ENCODE results near the gene EGF. TPM values are rescaled to one million over a fixed set of nuclear protein-coding genes. Genes with fewer than 3 reads are reported as not detected.
"Not testable (repeated sequence)": the region's sequence is repeated elsewhere in the genome, so short reads cannot be mapped to it uniquely, and the experiment has no call there.

The EGF gene
- total and polyA plus RNA-seq, 4 donors = 0.72 to 2.1 (median 1.8) TPM

GRCh38 chr4:109949099-109949718 lies 36.5 kb downstream of the EGF start:
- DNase-seq (ENCODE audit: low read depth in 4 of 6, low spot score in 6 of 6); H3K9me3 ChIP-seq (ENCODE audit: control insufficient read depth, insufficient read depth, low read length); H3K4me1 ChIP-seq (ENCODE audit: control insufficient read depth, insufficient read depth, low read length); H3K4me3 ChIP-seq (ENCODE audit: low read depth, low read length); H3K27me3 ChIP-seq (ENCODE audit: control insufficient read depth, insufficient read depth, low read length); H3K27ac ChIP-seq (ENCODE audit: low read depth, low read length); H3K36me3 ChIP-seq (ENCODE audit: control insufficient read depth, insufficient read depth, low read length): not testable (repeated sequence)
- 97% methylated on average over 6 of the region's 9 CpGs for WGBS (ENCODE audit: insufficient coverage)

DNA sequence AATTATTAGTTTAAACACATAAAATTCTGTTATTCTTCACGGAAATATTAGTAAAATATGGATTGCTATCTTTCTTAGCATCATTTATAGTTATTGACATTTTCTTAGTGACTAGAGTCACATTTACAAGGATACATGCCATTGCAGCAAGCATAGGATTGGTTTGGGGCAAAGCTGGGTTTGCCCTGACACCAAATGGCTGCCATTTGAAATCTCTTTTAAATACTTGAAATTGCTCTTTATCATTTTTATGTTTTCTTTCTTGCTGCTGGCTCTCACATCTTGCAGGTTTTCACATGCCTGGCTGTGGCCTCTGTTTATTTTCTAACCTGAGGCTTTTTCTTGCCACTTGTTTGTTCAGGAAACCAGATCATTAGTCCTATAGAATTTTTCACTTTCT lies 39.9 kb downstream of the EGF start:
- no peaks in the 10 kb centered on the region for H3K27me3 ChIP-seq (ENCODE audit: control insufficient read depth, insufficient read depth, low read length)
- H3K36me3 ChIP-seq (ENCODE audit: control insufficient read depth, insufficient read depth, low read length) = no peaks in the 10 kb centered on the region
- WGBS (ENCODE audit: insufficient coverage) = no CpG with 5 or more reads among the region's 1 CpG
- H3K9me3 ChIP-seq (ENCODE audit: control insufficient read depth, insufficient read depth, low read length) = no peaks in the 10 kb centered on the region
- DNase-seq (ENCODE audit: low read depth in 4 of 6, low spot score in 6 of 6) = peak in 1 of 6 donors; percentile 40
- H3K4me1 ChIP-seq (ENCODE audit: control insufficient read depth, insufficient read depth, low read length) = no peaks in the 10 kb centered on the region
- H3K4me3 ChIP-seq (ENCODE audit: low read depth, low read length) = no peak overlapping the region
- H3K27ac ChIP-seq (ENCODE audit: low read depth, low read length) = no peak overlapping the region

- no peak for DNase-seq (ENCODE audit: low read depth in 4 of 6, low spot score in 6 of 6)
- H3K36me3 ChIP-seq (ENCODE audit: control insufficient read depth, insufficient read depth, low read length) = no peaks in the 10 kb centered on the region
- no peak overlapping the region for H3K27ac ChIP-seq (ENCODE audit: low read depth, low read length)
- H3K9me3 ChIP-seq (ENCODE audit: control insufficient read depth, insufficient read depth, low read length) = no peaks in the 10 kb centered on the region
- H3K27me3 ChIP-seq (ENCODE audit: control insufficient read depth, insufficient read depth, low read length) = no peaks in the 10 kb centered on the region
- no peaks in the 10 kb centered on the region for H3K4me1 ChIP-seq (ENCODE audit: control insufficient read depth, insufficient read depth, low read length)
- H3K4me3 ChIP-seq (ENCODE audit: low read depth, low read length) = no peak overlapping the region
- whole genome bisulfite sequencing (ENCODE audit: insufficient coverage) = 80% methylated on average over 1 of the region's 3 CpGs
These were observed 40.9 kb downstream of the EGF start for GRCh38 chr4:109953556-109953955.

DNA sequence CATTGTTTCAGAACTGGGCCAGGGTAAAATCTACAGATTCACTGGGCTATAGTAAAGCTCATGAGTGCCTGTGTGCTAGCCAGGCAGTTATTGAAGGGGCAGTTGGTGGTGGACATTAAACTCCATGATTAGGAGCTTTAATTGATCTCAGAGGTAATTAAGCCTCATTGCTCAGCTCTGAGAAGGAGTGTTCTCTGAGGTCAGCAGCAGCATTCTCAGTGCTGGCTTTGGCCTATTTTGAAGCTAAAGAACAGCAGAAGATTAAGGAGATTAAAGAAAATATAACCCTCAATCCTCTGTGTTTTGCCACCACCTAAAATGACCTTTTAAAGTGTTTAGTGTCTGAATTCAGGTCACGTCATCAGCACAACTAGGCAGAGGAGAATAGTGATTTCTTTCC lies 42.5 kb downstream of the EGF start:
- Histone ChIP-seq H3K27me3 (ENCODE audit: control insufficient read depth, insufficient read depth, low read length) (no peaks in the 10 kb centered on the region), H3K27ac (ENCODE audit: low read depth, low read length) (no peak overlapping the region), H3K36me3 (ENCODE audit: control insufficient read depth, insufficient read depth, low read length) (no peaks in the 10 kb centered on the region), H3K4me3 (ENCODE audit: low read depth, low read length) (no peak overlapping the region), H3K9me3 (ENCODE audit: control insufficient read depth, insufficient read depth, low read length) (no peaks in the 10 kb centered on the region), H3K4me1 (ENCODE audit: control insufficient read depth, insufficient read depth, low read length) (no peaks in the 10 kb centered on the region)
- peak in 1 of 6 donors; percentile 62 for DNase-seq (ENCODE audit: low read depth in 4 of 6, low spot score in 6 of 6)
- WGBS (ENCODE audit: insufficient coverage) = no CpG with 5 or more reads among the region's 1 CpG

GRCh38 chr4:109957227-109957626 lies 44.5 kb downstream of the EGF start:
- no peaks in the 10 kb centered on the region for H3K4me1 ChIP-seq (ENCODE audit: control insufficient read depth, insufficient read depth, low read length)
- no peaks in the 10 kb centered on the region for H3K9me3 ChIP-seq (ENCODE audit: control insufficient read depth, insufficient read depth, low read length)
- H3K36me3 ChIP-seq (ENCODE audit: control insufficient read depth, insufficient read depth, low read length) = no peaks in the 10 kb centered on the region
- H3K27ac ChIP-seq (ENCODE audit: low read depth, low read length) = no peak overlapping the region
- H3K4me3 ChIP-seq (ENCODE audit: low read depth, low read length) = no peak overlapping the region
- 100% methylated on average over 2 of the region's 2 CpGs for WGBS (ENCODE audit: insufficient coverage)
- H3K27me3 ChIP-seq (ENCODE audit: control insufficient read depth, insufficient read depth, low read length) = no peaks in the 10 kb centered on the region
- no peak for DNase-seq (ENCODE audit: low read depth in 4 of 6, low spot score in 6 of 6)

DNA sequence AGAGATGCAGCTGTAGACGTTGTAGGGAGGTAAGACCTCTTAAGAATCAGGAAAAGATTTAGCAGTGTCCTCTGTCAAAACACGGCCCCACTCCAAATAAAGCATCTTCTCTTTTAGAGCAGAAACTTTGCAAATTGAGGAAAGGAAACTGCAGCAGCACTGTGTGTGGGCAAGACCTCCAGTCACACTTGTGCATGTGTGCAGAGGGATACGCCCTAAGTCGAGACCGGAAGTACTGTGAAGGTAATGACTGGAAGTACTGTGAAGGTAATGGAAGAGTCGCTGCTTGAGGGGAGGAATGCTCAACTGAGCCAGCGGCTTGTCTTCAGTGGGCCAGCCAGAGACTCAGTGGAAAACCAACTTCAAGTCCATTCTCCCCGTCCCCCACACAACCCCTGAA lies 46.5 kb downstream of the EGF start:
- Histone ChIP-seq H3K27me3 (ENCODE audit: control insufficient read depth, insufficient read depth, low read length) (no peaks in the 10 kb centered on the region), H3K9me3 (ENCODE audit: control insufficient read depth, insufficient read depth, low read length) (no peaks in the 10 kb centered on the region), H3K27ac (ENCODE audit: low read depth, low read length) (no peak overlapping the region), H3K4me1 (ENCODE audit: control insufficient read depth, insufficient read depth, low read length) (no peaks in the 10 kb centered on the region), H3K4me3 (ENCODE audit: low read depth, low read length) (no peak overlapping the region), H3K36me3 (ENCODE audit: control insufficient read depth, insufficient read depth, low read length) (no peaks in the 10 kb centered on the region)
- DNase-seq (ENCODE audit: low read depth in 4 of 6, low spot score in 6 of 6) = no peak
- 100% methylated on average over 1 of the region's 8 CpGs for whole genome bisulfite sequencing (ENCODE audit: insufficient coverage)

GRCh38 chr4:109962401-109962800 lies 49.7 kb downstream of the EGF start:
- no peaks in the 10 kb centered on the region for H3K36me3 ChIP-seq (ENCODE audit: control insufficient read depth, insufficient read depth, low read length)
- H3K9me3 ChIP-seq (ENCODE audit: control insufficient read depth, insufficient read depth, low read length) = no peaks in the 10 kb centered on the region
- H3K27me3 ChIP-seq (ENCODE audit: control insufficient read depth, insufficient read depth, low read length) = no peaks in the 10 kb centered on the region
- no peak overlapping the region for H3K4me3 ChIP-seq (ENCODE audit: low read depth, low read length)
- H3K4me1 ChIP-seq (ENCODE audit: control insufficient read depth, insufficient read depth, low read length) = no peaks in the 10 kb centered on the region
- no peak overlapping the region for H3K27ac ChIP-seq (ENCODE audit: low read depth, low read length)
- DNase-seq (ENCODE audit: low read depth in 4 of 6, low spot score in 6 of 6) = no peak

GRCh38 chr4:109966891-109967481 lies 54.3 kb downstream of the EGF start:
- no CpG with 5 or more reads among the region's 2 CpGs for WGBS (ENCODE audit: insufficient coverage)
- H3K27ac ChIP-seq (ENCODE audit: low read depth, low read length) = no peak overlapping the region

GRCh38 chr4:109967798-109968520 lies 55.3 kb downstream of the EGF start:
- no peak overlapping the region for H3K27ac ChIP-seq (ENCODE audit: low read depth, low read length)
- DNase-seq (ENCODE audit: low read depth in 4 of 6, low spot score in 6 of 6) = no peak
- H3K36me3 ChIP-seq (ENCODE audit: control insufficient read depth, insufficient read depth, low read length) = no peaks in the 10 kb centered on the region
- no CpG with 5 or more reads among the region's 5 CpGs for WGBS (ENCODE audit: insufficient coverage)
- H3K9me3 ChIP-seq (ENCODE audit: control insufficient read depth, insufficient read depth, low read length) = no peaks in the 10 kb centered on the region
- H3K4me3 ChIP-seq (ENCODE audit: low read depth, low read length) = no peak overlapping the region
- no peaks in the 10 kb centered on the region for H3K27me3 ChIP-seq (ENCODE audit: control insufficient read depth, insufficient read depth, low read length)
- no peaks in the 10 kb centered on the region for H3K4me1 ChIP-seq (ENCODE audit: control insufficient read depth, insufficient read depth, low read length)

More at GRCh38 chr4:109966891-109967481, 54.3 kb downstream of the EGF start:
- H3K9me3 ChIP-seq (ENCODE audit: control insufficient read depth, insufficient read depth, low read length) = no peaks in the 10 kb centered on the region
- H3K4me3 ChIP-seq (ENCODE audit: low read depth, low read length) = no peak overlapping the region
- no peaks in the 10 kb centered on the region for H3K36me3 ChIP-seq (ENCODE audit: control insufficient read depth, insufficient read depth, low read length)
- H3K4me1 ChIP-seq (ENCODE audit: control insufficient read depth, insufficient read depth, low read length) = no peaks in the 10 kb centered on the region
- no peak for DNase-seq (ENCODE audit: low read depth in 4 of 6, low spot score in 6 of 6)
- no peaks in the 10 kb centered on the region for H3K27me3 ChIP-seq (ENCODE audit: control insufficient read depth, insufficient read depth, low read length)

GRCh38 chr4:109969087-109969486 lies 56.4 kb downstream of the EGF start:
- Histone ChIP-seq H3K4me1 (ENCODE audit: control insufficient read depth, insufficient read depth, low read length) (no peaks in the 10 kb centered on the region), H3K36me3 (ENCODE audit: control insufficient read depth, insufficient read depth, low read length) (no peaks in the 10 kb centered on the region), H3K9me3 (ENCODE audit: control insufficient read depth, insufficient read depth, low read length) (no peaks in the 10 kb centered on the region), H3K27me3 (ENCODE audit: control insufficient read depth, insufficient read depth, low read length) (no peaks in the 10 kb centered on the region), H3K27ac (ENCODE audit: low read depth, low read length) (no peak overlapping the region), H3K4me3 (ENCODE audit: low read depth, low read length) (no peak overlapping the region)
- WGBS (ENCODE audit: insufficient coverage) = 100% methylated on average over 1 of the region's 3 CpGs
- no peak for DNase-seq (ENCODE audit: low read depth in 4 of 6, low spot score in 6 of 6)
